RWPE2 (cell line): ENCODE data around the gene GAS5.
"Not testable (repeated sequence)": the region's sequence is repeated elsewhere in the genome, so short reads cannot be mapped to it uniquely, and the experiment has no call there.

Experiments
- ATAC-seq: fragments of 200-7000 bp; cut with Tn5 transposase; 3 replicates; pipeline ENCODE4 v1.9.1; 2021; ENCODE audit warnings: low read depth
- DNase-seq: peaks from one replicate; pipeline ENCODE4 v3.0.0-alpha.2; 2020; ENCODE audit warnings: low spot score
- H3K27ac ChIP-seq: fragments of 450-650 bp; 2 replicates; pipeline ENCODE4 v1.5.1; 2017; ENCODE audit warnings: mild to moderate bottlenecking; ENCODE audit not compliant: poor library complexity, severe bottlenecking
- H3K27me3 ChIP-seq: fragments of 250-450 bp; sonication (Bioruptor Pico); 2 replicates; pipeline ENCODE4 v1.5.1; 2021; ENCODE audit warnings: mild to moderate bottlenecking, moderate library complexity; ENCODE audit not compliant: insufficient read depth, poor library complexity, severe bottlenecking
- H3K36me3 ChIP-seq: fragments of 250-450 bp; sonication (Bioruptor Pico); 2 replicates; pipeline ENCODE4 v1.5.1; 2020; ENCODE audit warnings: low read depth, mild to moderate bottlenecking, moderate library complexity
- H3K4me1 ChIP-seq: fragments of 250-450 bp; sonication (Bioruptor Pico); 2 replicates; pipeline ENCODE4 v1.5.1; 2021; ENCODE audit warnings: mild to moderate bottlenecking, moderate library complexity; ENCODE audit not compliant: insufficient read depth, poor library complexity, severe bottlenecking
- H3K4me3 ChIP-seq: fragments of 250-450 bp; sonication (Bioruptor Pico); 2 replicates; pipeline ENCODE4 v1.5.1; 2021; ENCODE audit warnings: mild to moderate bottlenecking, moderate library complexity; ENCODE audit not compliant: severe bottlenecking
- H3K9me3 ChIP-seq: fragments of 250-450 bp; sonication (Bioruptor Pico); 2 replicates; pipeline ENCODE4 v1.5.1; 2021; ENCODE audit warnings: mild to moderate bottlenecking, moderate library complexity; ENCODE audit not compliant: severe bottlenecking
- CTCF ChIP-seq: fragments of 450-650 bp; IDR thresholded peaks from one replicate; pipeline ENCODE4 v1.5.1; 2017; ENCODE audit warnings: mild to moderate bottlenecking, moderate library complexity; ENCODE audit not compliant: poor library complexity, severe bottlenecking

GAS5 gene

GRCh38 chr1:173863224-173864161 lies 4.3 kb downstream of the GAS5 start:
- DNase-seq (no peak), ATAC-seq (no peak)
- Histone ChIP-seq H3K4me1 (peaks cover 12% of the 10 kb centered on the region), H3K27me3 (no peaks in the 10 kb centered on the region), H3K4me3 (no peak overlapping the region), H3K36me3 (peaks cover 70% of the 10 kb centered on the region), H3K9me3 (no peaks in the 10 kb centered on the region), H3K27ac (peak overlapping the region; percentile 91)
- no peak for TF ChIP-seq CTCF

GRCh38 chr1:173862769-173863223 lies 5.0 kb downstream of the GAS5 start:
- ATAC-seq (peak; percentile 28), DNase-seq (no peak)
- no peak for TF ChIP-seq CTCF
- Histone ChIP-seq H3K4me1 (peaks cover 12% of the 10 kb centered on the region), H3K27me3 (no peaks in the 10 kb centered on the region), H3K36me3 (peaks cover 77% of the 10 kb centered on the region), H3K27ac (peak overlapping the region; percentile 91), H3K9me3 (no peaks in the 10 kb centered on the region), H3K4me3 (no peak overlapping the region)

- peaks cover 77% of the 10 kb centered on the region for H3K36me3 ChIP-seq
- ATAC-seq: peak; percentile 31
- not testable (repeated sequence) for H3K9me3 ChIP-seq, H3K4me3 ChIP-seq, H3K27me3 ChIP-seq, DNase-seq
- H3K4me1 ChIP-seq: peaks cover 12% of the 10 kb centered on the region
- H3K27ac ChIP-seq: peak overlapping the region; percentile 91
These were observed 5.5 kb downstream of the GAS5 start for GRCh38 chr1:173862146-173862768.

- Histone ChIP-seq H3K27me3 (no peaks in the 10 kb centered on the region), H3K4me1 (peaks cover 12% of the 10 kb centered on the region), H3K27ac (peak overlapping the region; percentile 91), H3K36me3 (peaks cover 77% of the 10 kb centered on the region), H3K4me3 (no peak overlapping the region), H3K9me3 (no peaks in the 10 kb centered on the region)
- ATAC-seq: peak; percentile 29
- no peak for TF ChIP-seq CTCF
- no peak for DNase-seq
These were observed 6.1 kb downstream of the GAS5 start for GRCh38 chr1:173861731-173862145.

- no peak for TF ChIP-seq CTCF
- Histone ChIP-seq H3K4me3 (no peak overlapping the region), H3K36me3 (peaks cover 77% of the 10 kb centered on the region), H3K27ac (peak overlapping the region; percentile 91), H3K9me3 (no peaks in the 10 kb centered on the region), H3K4me1 (no peaks in the 10 kb centered on the region), H3K27me3 (no peaks in the 10 kb centered on the region)
- DNase-seq (no peak), ATAC-seq (no peak)
These were observed 7.7 kb downstream of the GAS5 start for GRCh38 chr1:173860065-173860464.

- H3K4me1 ChIP-seq, DNase-seq, ATAC-seq, H3K27me3 ChIP-seq, H3K9me3 ChIP-seq, H3K27ac ChIP-seq, H3K4me3 ChIP-seq: not testable (repeated sequence)
- H3K36me3 ChIP-seq: peaks cover 77% of the 10 kb centered on the region
These were observed 8.2 kb downstream of the GAS5 start for GRCh38 chr1:173859547-173859946.
